H9 (cell line): ENCODE data around the gene EPHB3. TPM values are rescaled to one million over a fixed set of nuclear protein-coding genes. Genes with fewer than 3 reads are reported as not detected.

Experiments
- DNase-seq: peaks from one replicate; pipeline ENCODE4 v3.0.0-alpha.2; 2017
- H2AFZ ChIP-seq: one replicate; pipeline ENCODE4 v1.6.1; 2013; ENCODE audit warnings: mild to moderate bottlenecking, low read length, control low read depth, moderate library complexity
- H2AK5ac ChIP-seq: 2 replicates; pipeline ENCODE4 v1.6.1; 2013; ENCODE audit warnings: low read length, control low read depth, mixed read lengths; ENCODE audit not compliant: insufficient read length
- H2BK120ac ChIP-seq: one replicate; pipeline ENCODE4 v1.6.1; 2013; ENCODE audit warnings: low read depth, mild to moderate bottlenecking, low read length, control low read depth, inconsistent platforms; ENCODE audit not compliant: poor library complexity, severe bottlenecking
- H2BK12ac ChIP-seq: 2 replicates; pipeline ENCODE4 v1.6.1; 2013; ENCODE audit warnings: low read length, control low read depth, mixed read lengths, low read depth; ENCODE audit not compliant: insufficient read length
- H2BK15ac ChIP-seq: 2 replicates; pipeline ENCODE4 v1.6.1; 2013; ENCODE audit warnings: low read depth, low read length, control low read depth
- H2BK20ac ChIP-seq: one replicate; pipeline ENCODE4 v1.6.1; 2013; ENCODE audit warnings: low read depth, mild to moderate bottlenecking, low read length, control low read depth, inconsistent platforms; ENCODE audit not compliant: poor library complexity, severe bottlenecking
- H2BK5ac ChIP-seq: 2 replicates; pipeline ENCODE4 v1.6.1; 2013; ENCODE audit warnings: low read length, control low read depth, mixed read lengths; ENCODE audit not compliant: insufficient read length
- H3K14ac ChIP-seq: 2 replicates; pipeline ENCODE4 v1.6.1; 2013; ENCODE audit warnings: low read length, control low read depth; ENCODE audit not compliant: insufficient read depth
- H3K18ac ChIP-seq: 2 replicates; pipeline ENCODE4 v1.6.1; 2013; ENCODE audit warnings: low read depth, mild to moderate bottlenecking, mixed read lengths, low read length, control low read depth; ENCODE audit not compliant: insufficient read length
- H3K23ac ChIP-seq: 2 replicates; pipeline ENCODE4 v1.6.1; 2013; ENCODE audit warnings: low read length, control low read depth, mixed read lengths, low read depth; ENCODE audit not compliant: insufficient read length
- H3K23me2 ChIP-seq: 2 replicates; pipeline ENCODE4 v1.6.1; 2013; ENCODE audit warnings: low read depth, mild to moderate bottlenecking, mixed read lengths, low read length, control low read depth; ENCODE audit not compliant: insufficient read length, poor library complexity, severe bottlenecking
- H3K27ac ChIP-seq: 2 replicates; pipeline ENCODE4 v1.5.1; 2013; ENCODE audit warnings: low read length, control low read depth, mixed read lengths, low read depth; ENCODE audit not compliant: insufficient read length
- H3K27me3 ChIP-seq: 2 replicates; pipeline ENCODE4 v1.6.1; 2013; ENCODE audit warnings: low read length, control low read depth, inconsistent platforms; ENCODE audit not compliant: insufficient read depth
- H3K4ac ChIP-seq: 2 replicates; pipeline ENCODE4 v1.6.1; 2013; ENCODE audit warnings: low read depth, mild to moderate bottlenecking, control low read depth, inconsistent platforms, low read length, moderate library complexity
- H3K4me1 ChIP-seq: 2 replicates; pipeline ENCODE4 v1.6.1; 2013; ENCODE audit warnings: low read length, control low read depth, inconsistent platforms; ENCODE audit not compliant: insufficient read depth
- H3K4me2 ChIP-seq: 2 replicates; pipeline ENCODE4 v1.6.1; 2013; ENCODE audit warnings: low read length, control low read depth, mixed read lengths; ENCODE audit not compliant: insufficient read length, insufficient read depth
- H3K56ac ChIP-seq: 2 replicates; pipeline ENCODE4 v1.6.1; 2013; ENCODE audit warnings: low read depth, mild to moderate bottlenecking, mixed read lengths, low read length, control low read depth; ENCODE audit not compliant: insufficient read length
- H3K79me1 ChIP-seq: 2 replicates; pipeline ENCODE4 v1.6.1; 2013; ENCODE audit warnings: low read depth, mild to moderate bottlenecking, moderate library complexity, low read length, control low read depth, inconsistent platforms; ENCODE audit not compliant: insufficient read depth, poor library complexity, severe bottlenecking
- H3K79me2 ChIP-seq: 2 replicates; pipeline ENCODE4 v1.6.1; 2013; ENCODE audit warnings: low read length, control low read depth, inconsistent platforms; ENCODE audit not compliant: insufficient read depth
- H3K9ac ChIP-seq: 2 replicates; pipeline ENCODE4 v1.6.1; 2013; ENCODE audit warnings: low read length, control low read depth, mixed read lengths; ENCODE audit not compliant: insufficient read length; ENCODE audit errors: extremely low read depth
- H3K9me3 ChIP-seq: one replicate; pipeline ENCODE4 v1.6.1; 2013; ENCODE audit warnings: low read depth, low read length, inconsistent platforms; ENCODE audit not compliant: control insufficient read depth
- H3T11ph ChIP-seq: one replicate; pipeline ENCODE4 v1.6.1; 2013; ENCODE audit warnings: mild to moderate bottlenecking, low read length, control low read depth, inconsistent platforms
- H4K20me1 ChIP-seq: one replicate; pipeline ENCODE4 v1.6.1; 2013; ENCODE audit not compliant: control insufficient read depth, insufficient read length, insufficient read depth
- H4K5ac ChIP-seq: 2 replicates; pipeline ENCODE4 v1.6.1; 2013; ENCODE audit warnings: low read depth, mild to moderate bottlenecking, mixed read lengths, low read length, control low read depth; ENCODE audit not compliant: insufficient read length
- H4K8ac ChIP-seq: replicated peaks from 2 replicates; pipeline ENCODE4 v1.6.1; 2013; ENCODE audit warnings: low read length, control low read depth, mixed read lengths, low read depth; ENCODE audit not compliant: insufficient read length
- H4K91ac ChIP-seq: 2 replicates; pipeline ENCODE4 v1.6.1; 2013; ENCODE audit warnings: low read depth, mild to moderate bottlenecking, moderate library complexity, mixed read lengths, low read length, control low read depth; ENCODE audit not compliant: insufficient read length
- H3K27ac Mint-ChIP-seq, 3 experiments: 2 replicates in 2 of 3; 3 replicates in 1 of 3; pipeline ENCODE4 v1.8.0; 2020 to 2021; ENCODE audit warnings: mixed read lengths in 3 of 3, mild to moderate bottlenecking in 1 of 3, moderate library complexity in 1 of 3
- H3K27me3 Mint-ChIP-seq: 2 replicates; pipeline ENCODE4 v1.8.0; 2021; ENCODE audit warnings: low read depth, mild to moderate bottlenecking, moderate library complexity, mixed read lengths
- H3K36me3 Mint-ChIP-seq, 3 experiments: 2 replicates in 2 of 3; 3 replicates in 1 of 3; pipeline ENCODE4 v1.8.0; 2020 to 2021; ENCODE audit warnings: low read depth in 3 of 3, mixed read lengths in 3 of 3; ENCODE audit not compliant: insufficient read depth in 1 of 3
- H3K4me1 Mint-ChIP-seq, 2 experiments: 2 replicates each; pipeline ENCODE4 v1.8.0; 2020; ENCODE audit warnings: mixed read lengths in 2 of 2
- H3K4me3 Mint-ChIP-seq, 2 experiments: 2 replicates in 1 of 2; 3 replicates in 1 of 2; pipeline ENCODE4 v1.8.0; 2020 to 2021; ENCODE audit warnings: mild to moderate bottlenecking in 2 of 2, mixed read lengths in 2 of 2, moderate library complexity in 1 of 2
- H3K9me3 Mint-ChIP-seq, 2 experiments: 2 replicates in 1 of 2; 3 replicates in 1 of 2; pipeline ENCODE4 v1.8.0; 2020; ENCODE audit warnings: mild to moderate bottlenecking in 2 of 2, mixed read lengths in 2 of 2, moderate library complexity in 1 of 2
- WGBS: extraction: QIAGEN DNeasy Blood & Tissue Kit; methylation state at CpG from one replicate; pipeline ENCODE4 v1.1.7; 2013; ENCODE audit warnings: missing lambda C conversion rate, low lambda C conversion rate, mixed read lengths; ENCODE audit not compliant: insufficient read length; ENCODE audit errors: extremely low coverage; 5-methylcytosine and 5-hydroxymethylcytosine counted together
- total RNA-seq: library from RNA; stranded (reverse); gene quantifications from 2 replicates; pipeline ENCODE4 v1.2.1, GENCODE V29; 2021
- TF ChIP-seq, protein P1 (sequence below): fragments of 200-600 bp; sonication (generic); conservative IDR thresholded peaks from 3 replicates; pipeline ENCODE4 v1.8.0; 2021; ENCODE audit warnings: antibody characterized with exemption, mild to moderate bottlenecking

The EPHB3 gene
- total RNA-seq, 1 experiment from 2014 or later, result 1.0 TPM

- Histone ChIP-seq H2BK15ac (no peak overlapping the region), H2AK5ac (no peak overlapping the region), H3K23ac (no peak overlapping the region), H4K8ac (no peak overlapping the region), H3K4ac (no peak overlapping the region), H3K79me1 (no peaks in the 10 kb centered on the region), H3K27me3 (peaks cover 44% of the 10 kb centered on the region), H2BK20ac (no peak overlapping the region), H3K4me1 (peaks cover 6% of the 10 kb centered on the region; the same call in 1 of the 2 replicates), H4K20me1 (no peaks in the 10 kb centered on the region), H3K23me2 (peaks cover 5% of the 10 kb centered on the region), H3K9me3 (no peaks in the 10 kb centered on the region), H2BK12ac (no peak overlapping the region), H3K4me2 (no peak overlapping the region), H4K91ac (no peak overlapping the region), H3K14ac (no peak overlapping the region), H2BK120ac (no peak overlapping the region), H3K9ac (no peak overlapping the region), H4K5ac (no peak overlapping the region), H3K18ac (no peak overlapping the region), H3K79me2 (no peaks in the 10 kb centered on the region), H2AFZ (no peak overlapping the region), H3K27ac (no peak overlapping the region), H3K56ac (no peak overlapping the region), H2BK5ac (no peak overlapping the region), H3T11ph (no peak overlapping the region)
- TF ChIP-seq, protein P1, sequence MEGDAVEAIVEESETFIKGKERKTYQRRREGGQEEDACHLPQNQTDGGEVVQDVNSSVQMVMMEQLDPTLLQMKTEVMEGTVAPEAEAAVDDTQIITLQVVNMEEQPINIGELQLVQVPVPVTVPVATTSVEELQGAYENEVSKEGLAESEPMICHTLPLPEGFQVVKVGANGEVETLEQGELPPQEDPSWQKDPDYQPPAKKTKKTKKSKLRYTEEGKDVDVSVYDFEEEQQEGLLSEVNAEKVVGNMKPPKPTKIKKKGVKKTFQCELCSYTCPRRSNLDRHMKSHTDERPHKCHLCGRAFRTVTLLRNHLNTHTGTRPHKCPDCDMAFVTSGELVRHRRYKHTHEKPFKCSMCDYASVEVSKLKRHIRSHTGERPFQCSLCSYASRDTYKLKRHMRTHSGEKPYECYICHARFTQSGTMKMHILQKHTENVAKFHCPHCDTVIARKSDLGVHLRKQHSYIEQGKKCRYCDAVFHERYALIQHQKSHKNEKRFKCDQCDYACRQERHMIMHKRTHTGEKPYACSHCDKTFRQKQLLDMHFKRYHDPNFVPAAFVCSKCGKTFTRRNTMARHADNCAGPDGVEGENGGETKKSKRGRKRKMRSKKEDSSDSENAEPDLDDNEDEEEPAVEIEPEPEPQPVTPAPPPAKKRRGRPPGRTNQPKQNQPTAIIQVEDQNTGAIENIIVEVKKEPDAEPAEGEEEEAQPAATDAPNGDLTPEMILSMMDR, result no peak
- peaks cover 38 to 56% of the 10 kb centered on the region in 2 experiments for H3K4me1 Mint-ChIP-seq
- DNase-seq, result no peak
- no peaks in the 10 kb centered on the region; a peak in 1 of 7 replicates for H3K36me3 Mint-ChIP-seq
- no peak overlapping the region for H3K27ac Mint-ChIP-seq
- no CpG with 5 or more reads among the region's 11 CpGs for WGBS
- peaks cover 83% of the 10 kb centered on the region for H3K27me3 Mint-ChIP-seq
- H3K9me3 Mint-ChIP-seq, result peaks cover 0 to 4% of the 10 kb centered on the region in 2 experiments; a peak in 1 of 5 replicates
- H3K4me3 Mint-ChIP-seq, result no peak overlapping the region
Observed at GRCh38 chr3:184559336-184559735, 2.2 kb upstream of the EPHB3 start.
